Ascending aorta (tissue), 2 donors: ENCODE results near the gene RAPGEF1. TPM values are rescaled to one million over a fixed set of nuclear protein-coding genes. Genes with fewer than 3 reads are reported as not detected.
"Not testable (repeated sequence)": the region's sequence is repeated elsewhere in the genome, so short reads cannot be mapped to it uniquely, and the experiment has no call there.

Experiments used
- DNase-seq, 2 donors: peaks; one replicate each; pipeline ENCODE4 v3.0.0-alpha.2; 2019; ENCODE audit warnings: low spot score in 2 of 2
- H3K27ac ChIP-seq, 2 donors: fragments of 200-600 bp; sonication (generic); one replicate each; pipeline ENCODE4 v1.5.1; 2016 to 2017; ENCODE audit warnings: mild to moderate bottlenecking in 1 of 2
- H3K27me3 ChIP-seq: fragments of 200-600 bp; sonication (generic); one replicate; pipeline ENCODE4 v1.5.1; 2017
- H3K36me3 ChIP-seq, 2 donors: fragments of 200-600 bp; sonication (generic); one replicate each; pipeline ENCODE4 v1.5.1; 2016
- H3K4me1 ChIP-seq, 2 donors: fragments of 200-600 bp; sonication (generic); one replicate each; pipeline ENCODE4 v1.5.1; 2016 to 2017; ENCODE audit warnings: mild to moderate bottlenecking in 1 of 2
- H3K4me3 ChIP-seq, 2 donors: fragments of 200-600 bp; sonication (generic); one replicate each; pipeline ENCODE4 v1.5.1; 2016 to 2017; ENCODE audit warnings: mild to moderate bottlenecking in 1 of 2
- H3K9me3 ChIP-seq, 2 donors: fragments of 200-600 bp; sonication (generic); one replicate each; pipeline ENCODE4 v1.5.1; 2016
- CTCF ChIP-seq, 3 experiments: fragments of 200-600 bp in 2 of 3; fragments of 450-650 bp in 1 of 3; sonication (generic) in 2 of 3; IDR thresholded peaks; one replicate each; pipeline ENCODE4 v1.5.1; 2016 to 2019; ENCODE audit warnings: antibody characterized with exemption in 3 of 3, mild to moderate bottlenecking in 1 of 3, moderate library complexity in 1 of 3
- intact Hi-C: fragments of 100-400 bp; cut with DNase I; formaldehyde crosslinking; loops from one replicate; pipeline ENCODE4 v1.15.1; 2023
- total RNA-seq: library from RNA; depleted of rRNA; stranded (reverse); fragments of >200 nt; gene quantifications from one replicate; pipeline ENCODE4 v1.1.0, GENCODE V29; 2016

The RAPGEF1 gene
- total RNA-seq, 1 donor from 2014 or later, result 95.5 TPM

GRCh38 chr9:131657940-131658339 lies 81.9 kb downstream of the RAPGEF1 start:
- peak overlapping the region in 1 of 2 donors; percentile 12 for H3K4me3 ChIP-seq
- H3K9me3 ChIP-seq, result no peaks in the 10 kb centered on the region
- TF ChIP-seq CTCF (IDR thresholded peaks at IDR 0.05), result no peak
- no peaks in the 10 kb centered on the region for H3K36me3 ChIP-seq
- peak overlapping the region; percentile 48 to 51 for H3K27ac ChIP-seq
- no peaks in the 10 kb centered on the region for H3K27me3 ChIP-seq
- DNase-seq, result no peak
- intact Hi-C loops, result loop anchor here (1.0 to 2.0 kb wide), 2 partner anchors 17 to 22 kb away; no protein-coding TSS in a partner anchor
- peaks cover 0 to 26% of the 10 kb centered on the region in 2 donors for H3K4me1 ChIP-seq

GRCh38 chr9:131657456-131657855 lies 82.4 kb downstream of the RAPGEF1 start:
- no peak overlapping the region for H3K27ac ChIP-seq
- H3K27me3 ChIP-seq, result no peaks in the 10 kb centered on the region
- intact Hi-C loops, result loop anchor here (1.0 to 2.0 kb wide), 2 partner anchors 17 to 21 kb away; no protein-coding TSS in a partner anchor
- H3K4me1 ChIP-seq, result peaks cover 0 to 26% of the 10 kb centered on the region in 2 donors
- no peaks in the 10 kb centered on the region for H3K36me3 ChIP-seq
- no peak for TF ChIP-seq CTCF (IDR thresholded peaks at IDR 0.05)
- no peak for DNase-seq
- H3K9me3 ChIP-seq, result no peaks in the 10 kb centered on the region
- H3K4me3 ChIP-seq, result no peak overlapping the region

GRCh38 chr9:131657037-131657377 lies 82.9 kb downstream of the RAPGEF1 start:
- intact Hi-C loops, result loop anchor here (1.0 to 2.0 kb wide), 2 partner anchors 16 to 21 kb away; no protein-coding TSS in a partner anchor
- no peak overlapping the region for H3K4me3 ChIP-seq
- H3K27ac ChIP-seq, result peak overlapping the region; percentile 16 to 47
- H3K36me3 ChIP-seq, result no peaks in the 10 kb centered on the region
- no peaks in the 10 kb centered on the region for H3K27me3 ChIP-seq
- no peaks in the 10 kb centered on the region for H3K9me3 ChIP-seq
- no peak for TF ChIP-seq CTCF (IDR thresholded peaks at IDR 0.05)
- DNase-seq, result no peak
- peaks cover 0 to 26% of the 10 kb centered on the region in 2 donors for H3K4me1 ChIP-seq

GRCh38 chr9:131656356-131657036 lies 83.4 kb downstream of the RAPGEF1 start:
- intact Hi-C loops, result loop anchor here (1.0 to 2.0 kb wide), 2 partner anchors 16 to 20 kb away; no protein-coding TSS in a partner anchor
- Histone ChIP-seq H3K27ac (peak overlapping the region; percentile 16 to 47), H3K4me1 (peaks cover 0 to 29% of the 10 kb centered on the region in 2 donors), H3K27me3 (no peaks in the 10 kb centered on the region), H3K9me3 (no peaks in the 10 kb centered on the region), H3K4me3 (no peak overlapping the region), H3K36me3 (no peaks in the 10 kb centered on the region)
- TF ChIP-seq CTCF (IDR thresholded peaks at IDR 0.05), result no peak
- peak; percentile 72 to 87 for DNase-seq

- intact Hi-C loops, H3K36me3 ChIP-seq: not testable (repeated sequence)
- H3K4me1 ChIP-seq, result peaks cover 0 to 32% of the 10 kb centered on the region in 2 donors
Measured at GRCh38 chr9:131654369-131654768, 85.5 kb downstream of the RAPGEF1 start.

GRCh38 chr9:131651599-131651998 lies 88.3 kb downstream of the RAPGEF1 start:
- no peaks in the 10 kb centered on the region for H3K27me3 ChIP-seq
- H3K27ac ChIP-seq, result peak overlapping the region; percentile 13 to 19
- H3K36me3 ChIP-seq, result peaks cover 8 to 12% of the 10 kb centered on the region in 2 donors
- no peak for DNase-seq
- no peak for TF ChIP-seq CTCF (IDR thresholded peaks at IDR 0.05)
- intact Hi-C loops, result no loop called here
- peaks cover 0 to 15% of the 10 kb centered on the region in 2 donors for H3K4me1 ChIP-seq
- H3K9me3 ChIP-seq, result no peaks in the 10 kb centered on the region
- no peak overlapping the region for H3K4me3 ChIP-seq

More at GRCh38 chr9:131654369-131654768, 85.5 kb downstream of the RAPGEF1 start:
- H3K27me3 ChIP-seq, H3K27ac ChIP-seq, DNase-seq, H3K4me3 ChIP-seq, H3K9me3 ChIP-seq: not testable (repeated sequence)
